ENCODE data around the gene RNU6-1. TPM values are rescaled to one million over a fixed set of nuclear protein-coding genes. Genes with fewer than 3 reads are reported as not detected.

RNU6-1 gene
- total RNA-seq, 2 donors from 2014 or later, result not detected

DNA sequence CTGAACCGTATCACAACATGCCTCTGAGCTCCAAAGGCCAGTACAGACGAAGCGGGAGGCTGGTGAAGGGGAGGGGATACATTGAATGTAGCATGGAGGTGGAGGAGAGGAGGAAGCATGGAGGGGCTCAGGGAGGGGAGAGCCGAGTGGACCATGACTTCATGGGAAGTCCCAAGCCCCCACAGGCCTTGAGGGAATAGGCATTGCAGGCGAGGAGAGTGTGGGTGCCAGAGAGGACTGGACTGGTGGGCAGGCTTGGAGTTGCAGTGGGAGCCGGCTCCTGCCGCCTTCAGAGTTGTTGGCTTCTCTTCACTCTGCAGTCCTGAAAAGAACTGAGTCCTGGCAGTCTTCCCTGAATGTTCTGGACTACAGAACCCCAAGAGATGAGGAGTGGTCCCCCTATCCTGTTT, 3.3 kb upstream of the RNU6-1 start:
- Histone ChIP-seq H3K4me1 (no peaks in the 10 kb centered on the region), H3K4me3 (no peak overlapping the region), H3K27me3 (no peaks in the 10 kb centered on the region), H3K9me3 (no peaks in the 10 kb centered on the region), H3K27ac (no peak overlapping the region), H3K36me3 (no peaks in the 10 kb centered on the region), H3K9ac (ENCODE audit: low read depth in 2 of 2, low read length in 2 of 2) (no peak overlapping the region)
- intact Hi-C loops (cut with DNase I), result no loop called here
- DNase-seq, result no peak
- TF ChIP-seq, protein P1, sequence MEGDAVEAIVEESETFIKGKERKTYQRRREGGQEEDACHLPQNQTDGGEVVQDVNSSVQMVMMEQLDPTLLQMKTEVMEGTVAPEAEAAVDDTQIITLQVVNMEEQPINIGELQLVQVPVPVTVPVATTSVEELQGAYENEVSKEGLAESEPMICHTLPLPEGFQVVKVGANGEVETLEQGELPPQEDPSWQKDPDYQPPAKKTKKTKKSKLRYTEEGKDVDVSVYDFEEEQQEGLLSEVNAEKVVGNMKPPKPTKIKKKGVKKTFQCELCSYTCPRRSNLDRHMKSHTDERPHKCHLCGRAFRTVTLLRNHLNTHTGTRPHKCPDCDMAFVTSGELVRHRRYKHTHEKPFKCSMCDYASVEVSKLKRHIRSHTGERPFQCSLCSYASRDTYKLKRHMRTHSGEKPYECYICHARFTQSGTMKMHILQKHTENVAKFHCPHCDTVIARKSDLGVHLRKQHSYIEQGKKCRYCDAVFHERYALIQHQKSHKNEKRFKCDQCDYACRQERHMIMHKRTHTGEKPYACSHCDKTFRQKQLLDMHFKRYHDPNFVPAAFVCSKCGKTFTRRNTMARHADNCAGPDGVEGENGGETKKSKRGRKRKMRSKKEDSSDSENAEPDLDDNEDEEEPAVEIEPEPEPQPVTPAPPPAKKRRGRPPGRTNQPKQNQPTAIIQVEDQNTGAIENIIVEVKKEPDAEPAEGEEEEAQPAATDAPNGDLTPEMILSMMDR (IDR thresholded peaks at IDR 0.05), result no peak

- TF ChIP-seq, protein P1 (IDR thresholded peaks at IDR 0.05), result no peak
- Histone ChIP-seq H3K4me3 (peak overlapping the region; percentile 62), H3K27ac (no peak overlapping the region), H3K27me3 (no peaks in the 10 kb centered on the region), H3K36me3 (no peaks in the 10 kb centered on the region), H3K9ac (ENCODE audit: low read depth in 2 of 2, low read length in 2 of 2) (peak overlapping the region in 1 of 2 donors; percentile 94), H3K9me3 (no peaks in the 10 kb centered on the region), H3K4me1 (no peaks in the 10 kb centered on the region)
- intact Hi-C loops (cut with DNase I), result no loop called here
- no peak for DNase-seq
Measured at GRCh38 chr15:67841513-67841762, 1.6 kb upstream of the RNU6-1 start.

- TF ChIP-seq, protein P1 (IDR thresholded peaks at IDR 0.05), result no peak
- DNase-seq, result peak; percentile 40
- Histone ChIP-seq H3K27ac (peak overlapping the region; percentile 83), H3K9me3 (no peaks in the 10 kb centered on the region), H3K36me3 (no peaks in the 10 kb centered on the region), H3K27me3 (peaks cover 4% of the 10 kb centered on the region), H3K4me3 (peak overlapping the region; percentile 62), H3K4me1 (peaks cover 4% of the 10 kb centered on the region), H3K9ac (ENCODE audit: low read depth in 2 of 2, low read length in 2 of 2) (peak overlapping the region; percentile 94 to 97)
- intact Hi-C loops (cut with DNase I), result no loop called here
Measured at GRCh38 chr15:67840749-67841512, 1.1 kb upstream of the RNU6-1 start.

GRCh38 chr15:67839499-67839928, 331 bp downstream of the RNU6-1 start:
- H3K36me3 ChIP-seq, result no peaks in the 10 kb centered on the region
- intact Hi-C loops (cut with DNase I), result loop anchor here (10.0 kb wide), 1 partner anchor 295 kb away; the partner anchor contains the start of gene MAP2K5
- peak overlapping the region; percentile 83 for H3K27ac ChIP-seq
- peak overlapping the region; percentile 47 to 94 for H3K9ac ChIP-seq (ENCODE audit: low read depth in 2 of 2, low read length in 2 of 2)
- peaks cover 18% of the 10 kb centered on the region for H3K27me3 ChIP-seq
- peaks cover 16% of the 10 kb centered on the region for H3K4me1 ChIP-seq
- peak overlapping the region; percentile 62 for H3K4me3 ChIP-seq
- DNase-seq, result peak; percentile 47
- H3K9me3 ChIP-seq, result no peaks in the 10 kb centered on the region
- TF ChIP-seq, protein P1 (IDR thresholded peaks at IDR 0.05), result no peak

- intact Hi-C loops (cut with DNase I), result loop anchor here (10.0 kb wide), 1 partner anchor 294 kb away; the partner anchor contains the start of gene MAP2K5
- Histone ChIP-seq H3K27ac (no peak overlapping the region), H3K27me3 (peaks cover 25% of the 10 kb centered on the region), H3K36me3 (no peaks in the 10 kb centered on the region), H3K4me3 (peak overlapping the region; percentile 62), H3K4me1 (peaks cover 21% of the 10 kb centered on the region), H3K9ac (ENCODE audit: low read depth in 2 of 2, low read length in 2 of 2) (peak overlapping the region in 1 of 2 donors; percentile 94), H3K9me3 (no peaks in the 10 kb centered on the region)
- DNase-seq, result peak; percentile 62
- TF ChIP-seq, protein P1 (IDR thresholded peaks at IDR 0.05), result no peak
Measured at GRCh38 chr15:67838789-67839332, 984 bp downstream of the RNU6-1 start.

All from colonic mucosa (tissue), 4 donors.